Karpas-422 (cell line): Measurements from ENCODE around the gene BROX. TPM values are rescaled to one million over a fixed set of nuclear protein-coding genes. Genes with fewer than 3 reads are reported as not detected.

Source experiments
- DNase-seq: peaks from one replicate; pipeline ENCODE4 v3.0.0-alpha.2; 2015
- H2AFZ ChIP-seq: fragments of 200-600 bp; sonication (generic); 2 replicates; pipeline ENCODE4 v1.6.1; 2014; ENCODE audit warnings: antibody characterized with exemption, low read length, mixed read lengths
- H3K27ac ChIP-seq: fragments of 200-600 bp; sonication (generic); 2 replicates; pipeline ENCODE4 v1.5.1; 2014; ENCODE audit warnings: mild to moderate bottlenecking, low read length, moderate library complexity
- H3K27me3 ChIP-seq: fragments of 200-600 bp; sonication (generic); 2 replicates; pipeline ENCODE4 v1.6.1; 2014; ENCODE audit warnings: low read length, mixed read lengths
- H3K36me3 ChIP-seq: fragments of 200-600 bp; sonication (generic); 2 replicates; pipeline ENCODE4 v1.6.1; 2014; ENCODE audit warnings: low read length, mixed read lengths; ENCODE audit not compliant: insufficient read depth
- H3K4me1 ChIP-seq: fragments of 200-600 bp; sonication (generic); 2 replicates; pipeline ENCODE4 v1.6.1; 2014; ENCODE audit warnings: mild to moderate bottlenecking, low read length, mixed read lengths
- H3K4me2 ChIP-seq: fragments of 200-600 bp; sonication (generic); 2 replicates; pipeline ENCODE4 v1.6.1; 2014; ENCODE audit warnings: low read length, low read depth, mild to moderate bottlenecking; ENCODE audit not compliant: poor library complexity, severe bottlenecking
- H3K4me3 ChIP-seq: fragments of 200-600 bp; sonication (generic); 2 replicates; pipeline ENCODE4 v1.5.1; 2014; ENCODE audit warnings: mild to moderate bottlenecking, antibody characterized with exemption, low read length, mixed read lengths
- H3K79me2 ChIP-seq: fragments of 200-600 bp; sonication (generic); 2 replicates; pipeline ENCODE4 v1.6.1; 2014; ENCODE audit warnings: mild to moderate bottlenecking, low read length, mixed read lengths
- H3K9ac ChIP-seq: fragments of 200-600 bp; sonication (generic); 2 replicates; pipeline ENCODE4 v1.6.0; 2014; ENCODE audit warnings: low read length
- H3K9me2 ChIP-seq: fragments of 200-600 bp; sonication (generic), shearing (Covaris generic); replicated peaks from 2 replicates; pipeline ENCODE4 v1.6.0; 2014; ENCODE audit warnings: mild to moderate bottlenecking, low read length, moderate library complexity; ENCODE audit not compliant: insufficient read depth
- H3K9me3 ChIP-seq: fragments of 300-700, 200-600 bp; sonication (generic); 2 replicates; pipeline ENCODE4 v1.6.1; 2014; ENCODE audit warnings: low read length, mixed read lengths
- H4K20me1 ChIP-seq: fragments of 200-600 bp; sonication (generic); 2 replicates; pipeline ENCODE4 v1.6.1; 2014; ENCODE audit warnings: mild to moderate bottlenecking, antibody characterized with exemption, low read length, low read depth; ENCODE audit not compliant: insufficient read depth
- total RNA-seq: library from RNA; depleted of rRNA; stranded (reverse); fragments of >200 nt; shearing (Covaris generic); gene quantifications from 2 replicates; pipeline ENCODE4 v1.2.3, GENCODE V29; 2014; ENCODE audit warnings: low replicate concordance

BROX gene
- total RNA-seq, 1 experiment from 2014 or later: 26.8 TPM

GRCh38 chr1:222711319-222712252 is 778 bp upstream of the BROX start:
- H4K20me1 ChIP-seq: no peaks in the 10 kb centered on the region
- H3K27me3 ChIP-seq: no peaks in the 10 kb centered on the region
- H3K4me3 ChIP-seq: peak overlapping the region; percentile 86
- H3K9me2 ChIP-seq: no peaks in the 10 kb centered on the region
- 0 out of 2 replicates have a peak overlapping the region, but pooled peaks have one; percentile 83 for H2AFZ ChIP-seq
- H3K9me3 ChIP-seq: no peaks in the 10 kb centered on the region
- peaks cover 3% of the 10 kb centered on the region; the same call in 1 of the 2 replicates for H3K36me3 ChIP-seq
- peaks cover 70% of the 10 kb centered on the region for H3K79me2 ChIP-seq
- H3K4me2 ChIP-seq: peak overlapping the region; percentile 68
- H3K9ac ChIP-seq: peak overlapping the region; percentile 89
- H3K27ac ChIP-seq: peak overlapping the region; percentile 22; the same call in 1 of the 2 replicates
- peaks cover 16% of the 10 kb centered on the region for H3K4me1 ChIP-seq
- peak; percentile 71 for DNase-seq

- peak overlapping the region; percentile 89 for H3K9ac ChIP-seq
- peak overlapping the region; percentile 92 for H3K4me2 ChIP-seq
- H3K27me3 ChIP-seq: no peaks in the 10 kb centered on the region
- H2AFZ ChIP-seq: peak overlapping the region; percentile 83
- H3K27ac ChIP-seq: peak overlapping the region; percentile 94
- DNase-seq: peak; percentile 98
- H3K4me3 ChIP-seq: peak overlapping the region; percentile 86
- H3K4me1 ChIP-seq: peaks cover 16% of the 10 kb centered on the region
- H4K20me1 ChIP-seq: no peaks in the 10 kb centered on the region
- H3K9me2 ChIP-seq: no peaks in the 10 kb centered on the region
- H3K79me2 ChIP-seq: peaks cover 54% of the 10 kb centered on the region
- no peaks in the 10 kb centered on the region for H3K9me3 ChIP-seq
- H3K36me3 ChIP-seq: peaks cover 13% of the 10 kb centered on the region; the same call in 1 of the 2 replicates
Measured at GRCh38 chr1:222713091-222713961, 962 bp downstream of the BROX start.

GRCh38 chr1:222716393-222716792 is 4.0 kb downstream of the BROX start:
- Histone ChIP-seq H3K4me3 (no peak overlapping the region), H3K4me2 (no peak overlapping the region), H3K79me2 (peaks cover 24% of the 10 kb centered on the region), H3K4me1 (peaks cover 4% of the 10 kb centered on the region), H4K20me1 (no peaks in the 10 kb centered on the region), H3K27ac (no peak overlapping the region), H2AFZ (no peak overlapping the region), H3K9me2 (no peaks in the 10 kb centered on the region), H3K36me3 (peaks cover 23% of the 10 kb centered on the region; the same call in 1 of the 2 replicates), H3K9ac (no peak overlapping the region), H3K27me3 (no peaks in the 10 kb centered on the region), H3K9me3 (no peaks in the 10 kb centered on the region)
- DNase-seq: no peak

- no peaks in the 10 kb centered on the region for H3K79me2 ChIP-seq
- no peak overlapping the region for H3K4me2 ChIP-seq
- H2AFZ ChIP-seq: no peak overlapping the region
- no peak for DNase-seq
- no peaks in the 10 kb centered on the region for H3K27me3 ChIP-seq
- no peaks in the 10 kb centered on the region for H3K9me2 ChIP-seq
- H3K4me3 ChIP-seq: no peak overlapping the region
- H3K9me3 ChIP-seq: no peaks in the 10 kb centered on the region
- no peak overlapping the region for H3K9ac ChIP-seq
- H3K4me1 ChIP-seq: peaks cover 14% of the 10 kb centered on the region
- H4K20me1 ChIP-seq: no peaks in the 10 kb centered on the region
- H3K27ac ChIP-seq: no peak overlapping the region
- H3K36me3 ChIP-seq: peaks cover 48% of the 10 kb centered on the region; the same call in 1 of the 2 replicates
Measured at GRCh38 chr1:222728746-222729145, 16.4 kb downstream of the BROX start.

- no peak for DNase-seq
- no peak overlapping the region for H3K27ac ChIP-seq
- no peaks in the 10 kb centered on the region for H4K20me1 ChIP-seq
- H3K4me2 ChIP-seq: no peak overlapping the region
- no peaks in the 10 kb centered on the region for H3K79me2 ChIP-seq
- peaks cover 54% of the 10 kb centered on the region; the same call in 1 of the 2 replicates for H3K36me3 ChIP-seq
- no peaks in the 10 kb centered on the region for H3K9me3 ChIP-seq
- H2AFZ ChIP-seq: no peak overlapping the region
- no peaks in the 10 kb centered on the region for H3K9me2 ChIP-seq
- peaks cover 14% of the 10 kb centered on the region for H3K4me1 ChIP-seq
- no peak overlapping the region for H3K4me3 ChIP-seq
- no peak overlapping the region for H3K9ac ChIP-seq
- H3K27me3 ChIP-seq: no peaks in the 10 kb centered on the region
Measured at GRCh38 chr1:222730866-222731265, 18.5 kb downstream of the BROX start.

- Histone ChIP-seq H3K4me2 (peak overlapping the region; percentile 11), H3K27me3 (no peaks in the 10 kb centered on the region)
Measured at GRCh38 chr1:222732216-222733159, 20.1 kb downstream of the BROX start.

GRCh38 chr1:222734740-222735139 is 22.4 kb downstream of the BROX start:
- Histone ChIP-seq H4K20me1 (no peaks in the 10 kb centered on the region), H3K4me1 (peaks cover 21% of the 10 kb centered on the region), H3K79me2 (no peaks in the 10 kb centered on the region), H3K4me3 (no peak overlapping the region), H3K9me3 (no peaks in the 10 kb centered on the region), H3K4me2 (no peak overlapping the region), H3K9me2 (no peaks in the 10 kb centered on the region), H3K36me3 (peaks cover 38% of the 10 kb centered on the region; the same call in 1 of the 2 replicates), H3K27ac (no peak overlapping the region), H2AFZ (no peak overlapping the region), H3K9ac (no peak overlapping the region), H3K27me3 (no peaks in the 10 kb centered on the region)
- DNase-seq: no peak

More at GRCh38 chr1:222732216-222733159, 20.1 kb downstream of the BROX start:
- H3K4me3 ChIP-seq: no peak overlapping the region
- peaks cover 21% of the 10 kb centered on the region for H3K4me1 ChIP-seq
- no peak overlapping the region for H3K9ac ChIP-seq
- H3K27ac ChIP-seq: peak overlapping the region; percentile 18; the same call in 1 of the 2 replicates
- no peaks in the 10 kb centered on the region for H4K20me1 ChIP-seq
- no peaks in the 10 kb centered on the region for H3K79me2 ChIP-seq
- peak; percentile 51 for DNase-seq
- H2AFZ ChIP-seq: no peak overlapping the region
- no peaks in the 10 kb centered on the region for H3K9me2 ChIP-seq
- H3K36me3 ChIP-seq: peaks cover 52% of the 10 kb centered on the region; the same call in 1 of the 2 replicates
- H3K9me3 ChIP-seq: no peaks in the 10 kb centered on the region
